GM12873 (cell line): ENCODE results near the gene SMKR1.

Experiments used
- CTCF ChIP-seq: IDR thresholded peaks from 2 replicates; pipeline ENCODE4 v1.5.1; 2012; ENCODE audit warnings: low read depth, mild to moderate bottlenecking, moderate library complexity, low read length, control low read depth; ENCODE audit not compliant: insufficient read depth; ENCODE audit errors: missing control alignments

Gene SMKR1

GRCh38 chr7:129501760-129502707 lies at the start of gene SMKR1:
Gene SMKR1 (plus strand): TSS chr7:129502531. CDS start chr7:129502825, 294 bp downstream.
- no peak for TF ChIP-seq CTCF

GRCh38 chr7:129452589-129453231 lies 49.6 kb upstream of the SMKR1 start:
- TF ChIP-seq CTCF, result no peak

GRCh38 chr7:129453510-129454248 lies 48.7 kb upstream of the SMKR1 start:
- no peak for TF ChIP-seq CTCF

GRCh38 chr7:129454249-129454551 lies 48.1 kb upstream of the SMKR1 start:
- TF ChIP-seq CTCF, result no peak

- no peak for TF ChIP-seq CTCF
Measured at GRCh38 chr7:129456421-129456820, 45.9 kb upstream of the SMKR1 start.

- no peak for TF ChIP-seq CTCF
Measured at GRCh38 chr7:129457101-129457500, 45.2 kb upstream of the SMKR1 start.

- TF ChIP-seq CTCF, result no peak
Measured at GRCh38 chr7:129458171-129458570, 44.2 kb upstream of the SMKR1 start.
